ENCODE measurements around the gene HAUS5. TPM values are rescaled to one million over a fixed set of nuclear protein-coding genes. Genes with fewer than 3 reads are reported as not detected.
A peak's percentile ranks its signal among the peaks of the same experiment; 100 is the strongest.
"Not testable (repeated sequence)": the region's sequence is repeated elsewhere in the genome, so short reads cannot be mapped to it uniquely, and the experiment has no call there.

Gene HAUS5
- total RNA-seq, 3 donors from 2014 or later: 39.2 to 48.1 (median 41.3) TPM

- Mint-ChIP-seq H3K27me3 (ENCODE audit: low read depth) (no peaks in the 10 kb centered on the region), H3K4me1 (ENCODE audit: low read depth) (peaks cover 28% of the 10 kb centered on the region), H3K9me3 (no peaks in the 10 kb centered on the region), H3K36me3 (ENCODE audit: insufficient read depth) (peaks cover 4% of the 10 kb centered on the region), H3K4me3 (peak overlapping the region; percentile 79)
- DNase-seq (peak; percentile 70), ATAC-seq (peak; percentile 42 to 44)
Measured at GRCh38 chr19:35643255-35644205, 31.0 kb downstream of the HAUS5 start.

- H3K4me1 Mint-ChIP-seq (ENCODE audit: low read depth): peaks cover 35% of the 10 kb centered on the region
- peaks cover 4% of the 10 kb centered on the region for H3K36me3 Mint-ChIP-seq (ENCODE audit: insufficient read depth)
- peak; percentile 89 for DNase-seq
- no peaks in the 10 kb centered on the region for H3K9me3 Mint-ChIP-seq
- ATAC-seq: peak; percentile 83 to 85
- H3K27me3 Mint-ChIP-seq (ENCODE audit: low read depth): no peaks in the 10 kb centered on the region
- H3K4me3 Mint-ChIP-seq: peak overlapping the region; percentile 79
Measured at GRCh38 chr19:35644206-35644986, 31.9 kb downstream of the HAUS5 start.

- Mint-ChIP-seq H3K27me3 (ENCODE audit: low read depth) (no peaks in the 10 kb centered on the region), H3K4me3 (peak overlapping the region; percentile 79), H3K4me1 (ENCODE audit: low read depth) (peaks cover 37% of the 10 kb centered on the region), H3K36me3 (ENCODE audit: insufficient read depth) (peaks cover 4% of the 10 kb centered on the region), H3K9me3 (no peaks in the 10 kb centered on the region)
- peak; percentile 17 to 20 for ATAC-seq
- peak; percentile 75 for DNase-seq
Measured at GRCh38 chr19:35644987-35645679, 32.6 kb downstream of the HAUS5 start.

- Mint-ChIP-seq H3K4me1 (ENCODE audit: low read depth) (peaks cover 44% of the 10 kb centered on the region), H3K4me3 (peak overlapping the region; percentile 11), H3K27me3 (ENCODE audit: low read depth) (no peaks in the 10 kb centered on the region), H3K36me3 (ENCODE audit: insufficient read depth) (peaks cover 4% of the 10 kb centered on the region), H3K9me3 (no peaks in the 10 kb centered on the region)
- ATAC-seq: no peak
- no peak for DNase-seq
Measured at GRCh38 chr19:35645680-35646511, 33.4 kb downstream of the HAUS5 start.

- Mint-ChIP-seq H3K9me3 (no peaks in the 10 kb centered on the region), H3K4me1 (ENCODE audit: low read depth) (peaks cover 43% of the 10 kb centered on the region), H3K27me3 (ENCODE audit: low read depth) (no peaks in the 10 kb centered on the region), H3K4me3 (peak within 1 kb of the TSS; percentile 99), H3K36me3 (ENCODE audit: insufficient read depth) (peaks cover 4% of the 10 kb centered on the region)
- peak; percentile 85 for DNase-seq
- peak; percentile 73 to 78 for ATAC-seq
Measured at GRCh38 chr19:35648017-35648961, 35.8 kb downstream of the HAUS5 start, which contains the start of gene COX6B1. TSS of gene COX6B1 (plus strand) at chr19:35648323. CDS start at chr19:35651244, 2,921 bp downstream.

- peaks cover 17% of the 10 kb centered on the region for H3K36me3 Mint-ChIP-seq (ENCODE audit: insufficient read depth)
- ATAC-seq (no peak), DNase-seq (no peak)
- H3K27me3 Mint-ChIP-seq (ENCODE audit: low read depth): no peaks in the 10 kb centered on the region
- no peak overlapping the region for H3K4me3 Mint-ChIP-seq
- H3K4me1 Mint-ChIP-seq (ENCODE audit: low read depth): peaks cover 34% of the 10 kb centered on the region
- no peaks in the 10 kb centered on the region for H3K9me3 Mint-ChIP-seq
Measured at GRCh38 chr19:35650581-35650980, 38.0 kb downstream of the HAUS5 start.

- not testable (repeated sequence) for DNase-seq; H3K4me3 Mint-ChIP-seq; H3K27me3 Mint-ChIP-seq (ENCODE audit: low read depth); ATAC-seq; H3K9me3 Mint-ChIP-seq
- Mint-ChIP-seq H3K36me3 (ENCODE audit: insufficient read depth) (peaks cover 29% of the 10 kb centered on the region), H3K4me1 (ENCODE audit: low read depth) (peaks cover 19% of the 10 kb centered on the region)
Measured at GRCh38 chr19:35654828-35655227, 42.3 kb downstream of the HAUS5 start.

GRCh38 chr19:35655600-35655999 is 43.1 kb downstream of the HAUS5 start:
- H3K9me3 Mint-ChIP-seq: no peaks in the 10 kb centered on the region
- peaks cover 31% of the 10 kb centered on the region for H3K36me3 Mint-ChIP-seq (ENCODE audit: insufficient read depth)
- H3K27me3 Mint-ChIP-seq (ENCODE audit: low read depth): no peaks in the 10 kb centered on the region
- no peak overlapping the region for H3K4me3 Mint-ChIP-seq
- ATAC-seq (no peak), DNase-seq (no peak)
- peaks cover 13% of the 10 kb centered on the region for H3K4me1 Mint-ChIP-seq (ENCODE audit: low read depth)

GRCh38 chr19:35656700-35657099 is 44.2 kb downstream of the HAUS5 start:
- Mint-ChIP-seq H3K9me3 (no peaks in the 10 kb centered on the region), H3K4me1 (ENCODE audit: low read depth) (peaks cover 5% of the 10 kb centered on the region), H3K4me3 (no peak overlapping the region), H3K27me3 (ENCODE audit: low read depth) (no peaks in the 10 kb centered on the region), H3K36me3 (ENCODE audit: insufficient read depth) (peaks cover 38% of the 10 kb centered on the region)
- ATAC-seq: no peak
- DNase-seq: no peak

- DNase-seq: no peak
- H3K4me1 Mint-ChIP-seq (ENCODE audit: low read depth): peaks cover 2% of the 10 kb centered on the region
- H3K27me3 Mint-ChIP-seq (ENCODE audit: low read depth): no peaks in the 10 kb centered on the region
- no peak overlapping the region for H3K4me3 Mint-ChIP-seq
- peaks cover 44% of the 10 kb centered on the region for H3K36me3 Mint-ChIP-seq (ENCODE audit: insufficient read depth)
- ATAC-seq: peak; percentile 54 to 66
- H3K9me3 Mint-ChIP-seq: no peaks in the 10 kb centered on the region
Measured at GRCh38 chr19:35657904-35658700, 45.6 kb downstream of the HAUS5 start.

- DNase-seq (no peak), ATAC-seq (no peak)
- Mint-ChIP-seq H3K27me3 (ENCODE audit: low read depth) (no peaks in the 10 kb centered on the region), H3K4me1 (ENCODE audit: low read depth) (no peaks in the 10 kb centered on the region), H3K4me3 (no peak overlapping the region), H3K36me3 (ENCODE audit: insufficient read depth) (peaks cover 30% of the 10 kb centered on the region), H3K9me3 (no peaks in the 10 kb centered on the region)
Measured at GRCh38 chr19:35661995-35662340, 49.4 kb downstream of the HAUS5 start.

- no peaks in the 10 kb centered on the region for H3K9me3 Mint-ChIP-seq
- ATAC-seq (no peak), DNase-seq (no peak)
- H3K27me3 Mint-ChIP-seq (ENCODE audit: low read depth): no peaks in the 10 kb centered on the region
- H3K36me3 Mint-ChIP-seq (ENCODE audit: insufficient read depth): peaks cover 20% of the 10 kb centered on the region
- H3K4me1 Mint-ChIP-seq (ENCODE audit: low read depth): no peaks in the 10 kb centered on the region
- no peak overlapping the region for H3K4me3 Mint-ChIP-seq
Measured at GRCh38 chr19:35663981-35664380, 51.4 kb downstream of the HAUS5 start.

Measured in activated T-cell treated with anti-CD3 and anti-CD28 coated beads, Interleukin-2, amount 50 U/mL, for 4 hours (primary cell).